ENCODE results near the gene ARSA. TPM values are rescaled to one million over a fixed set of nuclear protein-coding genes. Genes with fewer than 3 reads are reported as not detected.
"Not testable (repeated sequence)": the region's sequence is repeated elsewhere in the genome, so short reads cannot be mapped to it uniquely, and the experiment has no call there.

The ARSA gene
- total RNA-seq, 8 experiments from 2014 or later: 7.1 to 43.4 (median 13.2) TPM

DNA sequence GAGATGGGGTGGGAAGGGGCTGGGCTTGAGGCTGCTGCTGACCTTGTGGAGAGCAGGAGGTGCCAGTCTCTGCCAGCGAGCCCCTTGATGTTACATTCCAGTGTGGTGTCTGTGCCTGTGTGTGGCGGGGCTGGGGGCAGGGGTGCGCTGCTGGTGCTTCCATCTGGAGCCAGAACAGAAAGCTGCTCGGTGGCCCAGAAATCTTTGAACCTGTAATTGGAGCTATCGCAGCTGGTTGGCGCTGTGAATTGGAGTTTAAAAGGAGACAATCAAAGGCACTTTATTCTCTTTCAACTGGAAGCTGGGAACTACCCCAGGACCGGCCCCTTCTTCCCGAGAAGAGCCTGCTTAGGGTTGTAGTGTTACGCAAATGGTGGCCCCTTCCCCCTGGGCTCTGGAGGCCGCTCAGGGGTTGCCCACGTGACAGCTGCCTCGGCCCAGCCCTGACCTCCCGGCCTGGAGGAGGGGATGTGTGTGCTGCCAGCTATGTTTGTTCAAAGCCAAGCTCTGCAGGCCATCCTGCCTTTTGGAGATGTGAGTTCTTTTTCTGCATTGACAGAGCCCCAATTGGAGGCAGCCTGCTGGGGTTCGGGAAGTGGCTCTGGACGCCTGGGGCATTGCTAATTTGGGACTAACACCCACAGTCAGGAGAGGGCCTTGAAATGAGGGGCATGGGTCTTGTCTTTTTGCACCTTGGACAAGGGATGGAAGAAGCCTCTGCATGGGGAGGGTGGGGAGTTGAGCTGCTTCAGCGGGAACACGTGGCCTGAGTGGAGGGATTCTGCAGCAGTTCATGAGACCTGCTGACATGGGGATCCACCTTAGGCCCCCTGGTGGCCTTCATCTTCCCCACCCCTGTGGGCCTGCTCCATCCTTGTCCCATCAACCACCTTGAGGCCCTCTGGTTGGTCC, 14.0 kb upstream of the ARSA start:
- in situ Hi-C loops (cut with MboI; ENCODE audit: low pct_unique_long_range_greater_than_20kb in 2 of 9, low sequenced_read_pairs in 9 of 9, unreplicated experiment in 9 of 9): no loop called here
- Histone ChIP-seq H3K4me1 (replicated peaks in 1 of 2) (peaks cover 28 to 34% of the 10 kb centered on the region in 2 donors), H3K27ac (peak overlapping the region; percentile 36 to 84), H3K4me3 (no peak overlapping the region)
- WGBS, 10 experiments: 0 to 22% (median 3%) methylated on average over 2 to 11 of the region's 17 CpGs; no CpG with 5 or more reads in 6 of the 10 experiments
- peak; percentile 74 to 95 (median 91) for ATAC-seq (replicated peaks in 6 of 8)

DNA sequence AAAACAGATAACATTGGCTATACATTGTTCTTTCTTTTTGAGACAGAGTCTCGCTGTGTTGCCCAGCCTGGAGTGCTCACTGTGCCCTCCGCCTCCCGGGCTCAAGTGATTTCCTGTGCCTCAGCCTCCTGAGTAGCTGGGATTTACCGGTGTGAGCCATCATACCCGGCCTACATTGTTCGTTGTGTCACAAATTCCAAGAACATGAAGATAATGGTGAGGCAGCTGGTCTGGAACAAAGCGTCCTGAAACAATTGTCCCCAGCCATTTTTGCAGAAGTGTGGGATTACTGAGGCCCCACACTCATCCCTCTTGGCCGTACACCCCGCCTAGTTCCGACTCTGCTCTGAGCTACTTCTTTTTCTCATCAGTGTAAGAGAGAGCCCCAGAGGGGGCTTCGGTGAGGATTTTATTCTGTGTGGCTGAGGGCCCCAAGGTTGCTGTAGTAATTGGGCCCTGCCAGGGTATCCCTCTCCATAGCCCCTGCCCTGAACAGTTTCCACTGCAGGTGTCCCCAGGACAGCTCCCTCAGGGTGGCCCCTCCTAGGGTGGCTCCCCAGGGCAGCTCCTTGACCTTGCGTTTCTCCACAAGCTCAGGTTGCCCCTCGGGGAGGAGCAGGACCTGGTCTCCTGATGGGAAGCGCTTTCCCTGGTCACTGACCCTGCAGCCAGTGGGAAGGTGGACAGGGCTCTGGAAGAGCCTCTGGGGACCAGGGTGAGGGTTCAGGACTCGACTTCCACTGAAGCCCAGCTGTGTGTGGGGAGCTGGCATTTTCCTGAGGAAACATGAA, 13.1 kb upstream of the ARSA start:
- Histone ChIP-seq H3K27ac (peak overlapping the region; percentile 36 to 62), H3K4me1 (replicated peaks in 1 of 2) (peaks cover 28 to 34% of the 10 kb centered on the region in 2 donors), H3K4me3 (no peak overlapping the region)
- ATAC-seq (replicated peaks in 6 of 8): peak in 1 of 8 experiments; percentile 1
- 30 to 75% (median 61%) methylated on average over 2 to 9 of the region's 15 CpGs; no CpG with 5 or more reads in 3 of the 10 experiments for WGBS, 10 experiments
- in situ Hi-C loops (cut with MboI; ENCODE audit: low pct_unique_long_range_greater_than_20kb in 2 of 9, low sequenced_read_pairs in 9 of 9, unreplicated experiment in 9 of 9): no loop called here

DNA sequence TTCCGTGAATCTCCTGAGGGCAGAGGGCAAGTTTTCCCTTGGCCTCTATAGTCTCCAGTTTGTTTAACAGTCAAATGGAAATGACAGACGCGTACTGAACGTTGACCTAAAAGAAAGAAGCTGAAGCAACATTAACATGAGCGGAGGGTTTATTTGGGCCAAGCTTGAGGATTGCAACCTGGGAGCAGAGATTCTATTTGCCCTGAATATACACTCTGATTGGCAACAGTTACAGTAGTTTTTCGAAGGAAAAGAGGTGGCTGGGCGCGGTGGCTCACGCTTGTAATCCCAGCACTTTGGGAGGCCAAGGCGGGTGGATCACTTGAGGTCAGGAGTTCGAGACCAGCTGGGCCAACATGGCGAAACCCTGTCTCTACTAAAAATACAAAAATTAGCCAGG, 12.3 kb upstream of the ARSA start:
- H3K27ac ChIP-seq; H3K4me3 ChIP-seq; ATAC-seq (replicated peaks in 6 of 8); in situ Hi-C loops (cut with MboI; ENCODE audit: low pct_unique_long_range_greater_than_20kb in 2 of 9, low sequenced_read_pairs in 9 of 9, unreplicated experiment in 9 of 9): not testable (repeated sequence)
- WGBS, 10 experiments: 68 to 90% (median 87%) methylated on average over 2 to 8 of the region's 12 CpGs; no CpG with 5 or more reads in 7 of the 10 experiments
- peaks cover 28 to 34% of the 10 kb centered on the region in 2 donors for H3K4me1 ChIP-seq (replicated peaks in 1 of 2)

DNA sequence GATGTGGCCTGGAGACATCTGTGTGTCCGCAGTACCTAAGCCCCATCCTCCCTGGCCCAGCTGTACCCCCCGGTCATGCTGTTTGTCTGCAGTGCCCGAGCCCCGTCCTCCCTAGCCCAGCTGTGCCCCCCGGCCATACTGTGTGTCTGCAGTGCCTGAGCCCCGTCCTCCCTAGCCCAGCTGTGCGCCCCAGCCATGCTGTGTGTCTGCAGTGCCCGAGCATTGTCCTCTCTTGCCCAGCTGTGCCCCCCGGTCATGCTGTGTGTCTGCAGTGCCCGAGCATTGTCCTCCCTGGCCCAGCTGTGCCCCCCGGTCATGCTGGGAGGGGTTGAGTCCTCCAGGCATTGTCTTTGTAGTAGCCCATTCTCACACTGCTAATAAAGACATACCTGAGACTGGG, 7.6 kb upstream of the ARSA start:
- 65 to 100% (median 100%) methylated on average over 1 to 6 of the region's 11 CpGs; no CpG with 5 or more reads in 6 of the 10 experiments for WGBS, 10 experiments
- in situ Hi-C loops (cut with MboI; ENCODE audit: low pct_unique_long_range_greater_than_20kb in 2 of 9, low sequenced_read_pairs in 9 of 9, unreplicated experiment in 9 of 9): no loop called here
- no peak for ATAC-seq (replicated peaks in 6 of 8)
- no peak overlapping the region for H3K4me3 ChIP-seq
- H3K4me1 ChIP-seq (replicated peaks in 1 of 2): peaks cover 3 to 10% of the 10 kb centered on the region in 2 donors
- no peak overlapping the region for H3K27ac ChIP-seq

DNA sequence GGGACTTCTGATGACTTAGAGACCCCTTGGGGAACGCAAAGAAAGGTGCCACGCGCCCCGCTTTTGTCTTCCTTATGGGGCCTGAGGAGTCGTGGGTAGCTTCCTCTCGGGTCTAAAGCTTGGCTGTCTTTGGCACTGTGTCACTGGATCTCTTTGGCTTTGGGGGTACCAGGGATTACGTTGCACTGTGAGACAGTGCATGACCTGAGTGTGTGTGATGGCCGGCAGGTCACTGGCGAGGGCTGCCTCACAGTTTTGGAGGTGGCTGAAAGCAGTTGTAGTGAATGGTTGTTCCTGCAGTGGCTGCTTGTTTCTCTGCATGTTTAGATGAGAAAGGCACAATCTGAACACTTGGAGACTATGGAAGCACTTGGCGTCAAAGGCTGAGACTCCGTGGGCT, 5.8 kb upstream of the ARSA start:
- 40 to 100% (median 88%) methylated on average over 1 to 10 of the region's 11 CpGs; no CpG with 5 or more reads in 2 of the 10 experiments for WGBS, 10 experiments
- no peak overlapping the region for H3K27ac ChIP-seq
- in situ Hi-C loops (cut with MboI; ENCODE audit: low pct_unique_long_range_greater_than_20kb in 2 of 9, low sequenced_read_pairs in 9 of 9, unreplicated experiment in 9 of 9): no loop called here
- H3K4me3 ChIP-seq: no peak overlapping the region
- ATAC-seq (replicated peaks in 6 of 8): no peak
- peaks cover 13 to 17% of the 10 kb centered on the region in 2 donors for H3K4me1 ChIP-seq (replicated peaks in 1 of 2)

DNA sequence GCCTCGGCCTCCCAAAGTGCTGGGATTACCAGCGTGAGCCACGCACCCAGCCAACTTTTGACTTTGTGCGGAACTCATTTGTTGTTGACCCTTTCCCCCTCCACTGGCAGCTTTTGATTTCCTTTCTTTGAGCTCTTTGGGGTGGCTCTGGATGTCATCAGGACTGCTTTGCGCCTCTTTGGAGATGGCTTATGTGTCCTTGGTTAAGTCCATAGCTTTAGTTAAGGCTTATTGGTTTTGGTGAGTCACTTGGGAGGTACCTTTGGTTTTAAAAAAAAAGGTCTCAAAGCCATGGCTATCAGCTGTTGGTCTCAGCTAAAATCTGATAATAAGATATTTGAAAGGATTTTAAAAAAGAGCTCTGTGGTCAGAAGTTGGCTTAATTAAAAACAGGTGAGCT, 5.1 kb upstream of the ARSA start:
- Histone ChIP-seq H3K4me1 (replicated peaks in 1 of 2) (peaks cover 14 to 18% of the 10 kb centered on the region in 2 donors), H3K4me3 (no peak overlapping the region), H3K27ac (no peak overlapping the region)
- no peak for ATAC-seq (replicated peaks in 6 of 8)
- in situ Hi-C loops (cut with MboI; ENCODE audit: low pct_unique_long_range_greater_than_20kb in 2 of 9, low sequenced_read_pairs in 9 of 9, unreplicated experiment in 9 of 9): no loop called here
- 67 to 100% (median 93%) methylated on average over 1 to 4 of the region's 5 CpGs; no CpG with 5 or more reads in 3 of the 10 experiments for WGBS, 10 experiments

DNA sequence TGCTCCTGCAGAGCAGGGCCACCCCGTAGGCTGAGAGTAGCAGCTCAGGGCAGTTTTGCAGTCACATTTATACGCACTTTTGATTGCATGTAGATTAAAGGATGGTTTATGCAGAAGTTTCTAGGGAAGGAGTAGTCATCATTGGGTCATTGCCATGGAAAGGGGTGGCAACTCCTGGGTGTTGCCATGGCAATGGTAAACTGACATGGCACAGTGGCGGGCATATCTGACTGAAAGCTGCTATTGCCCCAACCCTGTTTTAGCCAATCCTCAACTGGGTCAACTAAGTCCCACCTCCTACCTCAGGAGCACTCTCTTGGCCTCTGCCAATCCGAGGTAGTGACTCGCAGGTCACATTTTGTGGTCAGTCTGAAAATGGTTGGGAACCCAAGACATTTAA, 2.4 kb upstream of the ARSA start:
- WGBS, 10 experiments: 72 to 100% (median 87%) methylated on average over 1 to 5 of the region's 5 CpGs; no CpG with 5 or more reads in 1 of the 10 experiments
- in situ Hi-C loops (cut with MboI; ENCODE audit: low pct_unique_long_range_greater_than_20kb in 2 of 9, low sequenced_read_pairs in 9 of 9, unreplicated experiment in 9 of 9): no loop called here
- Histone ChIP-seq H3K27ac (no peak overlapping the region), H3K4me3 (no peak overlapping the region), H3K4me1 (replicated peaks in 1 of 2) (peaks cover 14 to 18% of the 10 kb centered on the region in 2 donors)
- peak in 3 of 8 experiments; percentile 3 to 6 (median 3) for ATAC-seq (replicated peaks in 6 of 8)

DNA sequence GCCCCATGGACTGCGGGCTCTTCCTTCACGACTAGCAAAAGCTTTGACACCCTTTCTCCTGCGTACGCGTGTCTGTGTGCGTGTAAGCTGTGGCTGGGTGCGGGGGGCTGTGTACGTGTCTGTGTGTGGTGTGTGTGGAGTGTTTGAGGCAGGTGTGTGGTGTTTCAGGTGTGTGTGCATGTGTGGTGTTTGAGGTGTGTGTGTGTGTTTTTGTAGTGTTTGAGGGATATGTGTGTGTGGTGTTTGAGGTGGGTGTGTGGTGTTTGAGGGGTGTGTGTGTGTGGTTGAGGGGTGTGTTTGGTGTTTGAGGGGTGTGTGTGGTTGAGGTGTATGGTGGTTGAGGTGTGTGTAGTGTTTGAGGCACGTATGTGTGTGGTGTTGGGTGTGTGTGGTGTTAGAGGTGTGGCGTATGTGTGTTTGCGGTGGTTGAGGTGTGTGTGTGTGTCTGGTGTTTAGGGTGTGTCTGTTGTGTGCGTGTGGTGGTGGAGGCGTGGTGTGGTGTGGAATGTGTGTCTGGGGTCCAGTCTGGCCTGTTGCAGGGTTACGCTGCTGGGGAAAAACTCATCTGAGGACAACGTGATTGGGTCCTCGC, 687 bp upstream of the ARSA start:
- Histone ChIP-seq H3K4me1 (replicated peaks in 1 of 2) (peaks cover 14 to 18% of the 10 kb centered on the region in 2 donors), H3K27ac (no peak overlapping the region), H3K4me3 (peak overlapping the region; percentile 50 to 78 (median 58))
- ATAC-seq (replicated peaks in 6 of 8): no peak
- WGBS, 10 experiments: 0 to 87% (median 50%) methylated on average over 2 to 4 of the region's 16 CpGs; no CpG with 5 or more reads in 5 of the 10 experiments
- in situ Hi-C loops (cut with MboI; ENCODE audit: low pct_unique_long_range_greater_than_20kb in 2 of 9, low sequenced_read_pairs in 9 of 9, unreplicated experiment in 9 of 9): no loop called here

DNA sequence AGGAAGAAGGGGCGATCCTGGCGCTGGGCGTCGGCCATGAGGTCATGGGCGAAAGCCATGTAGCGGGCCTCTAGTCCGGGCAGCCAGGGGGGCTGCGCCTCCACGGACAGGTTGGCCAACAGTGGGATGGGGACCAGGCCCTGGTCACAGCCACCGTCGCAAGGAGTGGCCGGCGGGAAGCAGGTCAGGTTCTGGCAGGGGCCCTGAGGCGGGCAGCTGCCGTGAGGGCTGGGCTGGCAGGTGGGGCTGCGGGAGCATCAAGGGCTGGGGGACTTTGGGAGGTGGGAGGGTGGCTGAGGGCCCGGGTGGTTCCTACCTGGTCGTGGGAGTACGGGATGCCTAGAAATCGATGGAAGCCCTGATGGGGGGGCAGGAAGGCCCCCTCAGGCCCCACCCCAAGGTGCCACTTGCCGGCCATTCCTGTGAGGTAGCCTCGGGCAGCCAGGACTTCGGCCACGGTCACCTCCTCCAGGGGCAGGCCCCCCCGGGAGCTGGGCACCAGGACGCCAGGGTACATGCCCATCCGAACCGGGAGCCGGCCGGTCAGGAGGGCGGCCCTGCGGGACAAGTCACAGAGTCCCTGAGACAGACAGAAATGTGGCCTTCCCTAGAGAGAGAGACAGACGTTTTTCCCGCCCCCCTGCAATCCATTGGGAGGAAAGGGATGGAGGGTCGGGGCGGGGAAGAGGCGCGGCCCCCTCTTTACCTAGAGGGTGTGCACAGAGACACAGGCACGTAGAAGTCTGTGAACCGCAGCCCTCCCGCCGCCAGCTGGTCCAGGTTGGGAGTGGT, 906 bp downstream of the ARSA start:
- in situ Hi-C loops (cut with MboI; ENCODE audit: low pct_unique_long_range_greater_than_20kb in 2 of 9, low sequenced_read_pairs in 9 of 9, unreplicated experiment in 9 of 9): no loop called here
- WGBS, 10 experiments: 0 to 30% methylated on average over 1 to 4 of the region's 42 CpGs; no CpG with 5 or more reads in 8 of the 10 experiments
- H3K27ac ChIP-seq: no peak overlapping the region
- H3K4me1 ChIP-seq (replicated peaks in 1 of 2): peaks cover 14 to 18% of the 10 kb centered on the region in 2 donors
- H3K4me3 ChIP-seq: peak overlapping the region; percentile 50 to 78 (median 58)
- ATAC-seq (replicated peaks in 6 of 8): no peak

DNA sequence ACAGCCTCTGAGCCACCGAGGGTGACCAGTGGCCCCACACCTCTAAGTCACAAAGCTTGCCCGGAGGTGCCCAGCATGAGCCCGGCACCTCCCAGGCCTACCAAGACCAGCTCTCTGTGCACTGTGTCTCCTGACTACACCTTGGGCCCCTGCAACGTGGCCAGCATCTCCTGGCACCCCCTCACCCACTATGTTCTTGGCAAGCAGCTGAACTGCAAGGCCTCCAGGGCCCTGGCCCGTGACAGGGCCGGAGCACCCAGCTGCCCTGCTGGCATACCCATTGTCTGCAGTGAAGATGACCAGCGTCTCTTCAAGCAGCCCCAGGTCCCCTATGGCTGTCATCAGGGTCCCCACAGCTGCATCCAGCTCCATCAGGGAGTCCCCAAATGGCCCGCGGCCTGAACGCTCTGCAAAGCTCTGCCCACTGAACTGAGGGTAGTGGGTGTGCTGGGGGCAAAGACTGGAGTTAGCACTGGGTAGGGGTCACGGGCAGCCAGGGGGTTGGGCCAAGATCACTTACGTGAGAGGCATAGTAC, 1.6 kb downstream of the ARSA start:
- in situ Hi-C loops (cut with MboI; ENCODE audit: low pct_unique_long_range_greater_than_20kb in 2 of 9, low sequenced_read_pairs in 9 of 9, unreplicated experiment in 9 of 9): no loop called here
- no peak overlapping the region for H3K27ac ChIP-seq

DNA sequence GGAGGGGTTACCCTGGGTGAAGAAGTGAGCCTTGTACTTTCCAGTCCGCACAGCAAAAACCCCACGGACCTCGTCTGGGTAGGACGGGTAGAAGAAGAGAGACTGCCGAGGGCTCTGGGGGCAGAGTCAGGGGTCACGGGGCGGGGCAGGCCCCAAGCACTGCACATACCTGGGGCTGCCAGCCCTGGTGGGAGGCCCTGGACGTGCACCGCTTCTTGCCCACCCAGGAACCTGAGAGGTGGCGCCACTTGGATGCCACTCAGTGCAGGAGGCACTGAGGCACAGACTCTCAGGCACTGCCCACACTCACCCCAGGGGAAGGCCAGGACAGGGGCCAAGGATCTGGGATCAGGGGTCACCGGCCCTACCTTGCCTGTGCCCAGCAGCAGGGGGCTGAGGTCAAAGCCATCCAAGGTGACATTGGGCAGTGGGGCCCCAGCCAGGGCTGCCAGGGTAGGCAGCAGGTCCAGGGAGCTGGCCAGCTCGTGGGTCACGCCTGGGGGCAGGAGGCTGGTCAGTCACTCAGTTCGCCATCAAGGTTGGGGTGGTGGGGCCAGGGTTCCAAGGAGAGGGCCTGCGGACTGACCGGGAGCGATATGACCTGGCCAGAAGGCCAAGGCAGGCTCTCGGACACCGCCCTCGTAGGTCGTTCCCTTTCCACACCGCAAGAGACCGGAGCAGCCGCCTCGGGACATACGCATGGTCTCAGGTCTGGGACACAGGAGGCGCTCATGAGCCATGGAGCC, 2.2 kb downstream of the ARSA start:
- no peak overlapping the region for H3K4me3 ChIP-seq
- in situ Hi-C loops (cut with MboI; ENCODE audit: low pct_unique_long_range_greater_than_20kb in 2 of 9, low sequenced_read_pairs in 9 of 9, unreplicated experiment in 9 of 9): no loop called here
- peaks cover 17 to 25% of the 10 kb centered on the region in 2 donors for H3K4me1 ChIP-seq (replicated peaks in 1 of 2)
- H3K27ac ChIP-seq: no peak overlapping the region
- WGBS, 10 experiments: 70 to 100% methylated on average over 2 of the region's 27 CpGs; no CpG with 5 or more reads in 8 of the 10 experiments
- ATAC-seq (replicated peaks in 6 of 8): no peak

More for the DNA sequence above, 1.6 kb downstream of the ARSA start:
- H3K4me1 ChIP-seq (replicated peaks in 1 of 2): peaks cover 14 to 18% of the 10 kb centered on the region in 2 donors
- H3K4me3 ChIP-seq: no peak overlapping the region
- WGBS, 10 experiments: 17 to 100% (median 86%) methylated on average over 1 to 3 of the region's 12 CpGs; no CpG with 5 or more reads in 6 of the 10 experiments
- ATAC-seq (replicated peaks in 6 of 8): no peak
